GM13976 (cell line): ENCODE measurements around the gene CAPN13.

Experiments
- DNase-seq: peaks from one replicate; pipeline ENCODE4 v3.0.0; 2012; ENCODE audit warnings: low spot score
- CTCF ChIP-seq: IDR thresholded peaks from 2 replicates; pipeline ENCODE4 v1.5.1; 2012; ENCODE audit warnings: borderline replicate concordance, mild to moderate bottlenecking; ENCODE audit not compliant: insufficient read depth; ENCODE audit errors: extremely low read depth, missing control alignments, control extremely low read depth
- in situ Hi-C: fragments of 300-500 bp; cut with MboI; formaldehyde crosslinking; loops from one replicate; pipeline ENCODE4 v1.12.0; 2022; ENCODE audit warnings: low sequenced_read_pairs, mixed read lengths, inconsistent platforms; ENCODE audit not compliant: unreplicated experiment

The CAPN13 gene

DNA sequence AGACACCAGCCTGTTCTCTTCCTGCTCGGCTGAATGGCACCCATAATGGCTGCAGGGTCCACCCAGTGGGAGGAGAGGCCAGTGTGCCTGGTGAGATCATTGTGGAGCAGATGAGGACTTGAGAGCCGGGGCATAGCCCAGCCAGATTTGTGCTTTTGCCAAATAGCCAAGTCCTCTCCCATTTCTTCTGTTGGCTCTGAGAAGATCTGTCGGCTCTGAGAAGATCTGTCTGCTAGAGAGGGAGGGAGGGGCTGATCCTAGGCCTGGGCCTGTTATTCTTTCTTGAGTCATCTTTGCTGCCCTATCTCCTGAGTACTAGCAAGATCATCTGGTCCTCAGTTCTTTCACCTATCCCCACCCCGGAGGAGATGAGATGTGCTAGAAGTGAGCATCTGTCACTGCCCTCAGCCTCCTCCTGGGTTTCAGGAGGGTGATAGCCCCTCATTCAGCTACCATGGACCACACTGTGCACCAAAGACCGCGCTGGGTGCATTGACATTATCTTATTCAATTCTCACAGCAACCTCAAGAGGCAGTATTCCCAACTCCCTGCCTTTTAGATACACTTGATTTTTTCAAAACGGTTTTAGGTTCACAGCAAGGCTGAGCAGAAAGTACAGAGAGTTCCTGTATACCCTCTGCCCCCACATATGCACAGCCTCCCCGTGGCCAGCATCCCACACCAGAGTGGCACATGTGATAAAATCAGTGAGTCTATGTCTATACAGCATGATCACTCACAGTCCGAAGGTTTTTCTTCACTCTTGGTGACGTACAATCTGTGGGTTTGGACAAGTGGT lies 98.6 kb downstream of the CAPN13 start:
- in situ Hi-C loops = loop anchor here (5.0 to 10.0 kb wide), 2 partner anchors 504 to 541 kb away; no protein-coding TSS in a partner anchor
- peak; percentile 8 for TF ChIP-seq CTCF
- DNase-seq = no peak

DNA sequence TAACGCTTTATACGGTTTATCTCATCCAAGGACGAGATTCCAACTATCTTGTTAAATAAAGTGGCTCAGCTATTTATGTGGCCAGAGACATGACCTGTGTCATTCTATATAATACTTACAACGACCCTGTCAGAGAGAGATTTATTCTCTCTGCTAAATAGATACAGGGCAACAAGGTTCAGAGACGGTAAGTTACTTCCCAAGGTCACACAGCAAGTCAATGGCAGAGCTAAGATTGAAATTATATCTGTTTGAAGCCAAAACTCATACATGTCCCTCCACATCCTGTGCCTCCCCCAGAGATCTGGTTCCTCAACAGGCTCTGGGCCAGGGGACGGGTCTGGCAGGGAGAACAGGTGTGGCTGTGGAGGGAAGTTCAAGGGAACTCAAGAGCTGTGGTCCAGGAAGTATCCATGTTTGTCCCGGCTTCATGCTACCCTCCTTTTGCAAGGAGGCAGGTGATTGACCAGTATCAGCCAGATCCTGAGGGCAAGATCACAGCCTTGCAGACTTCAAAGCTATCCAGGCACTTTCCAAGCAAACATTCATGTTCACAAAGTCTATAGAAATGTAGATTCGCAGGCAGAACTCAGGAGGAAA lies 99.8 kb downstream of the CAPN13 start:
- DNase-seq = no peak
- in situ Hi-C loops = loop anchor here (5.0 to 10.0 kb wide), 2 partner anchors 503 to 540 kb away; no protein-coding TSS in a partner anchor
- no peak for TF ChIP-seq CTCF

DNA sequence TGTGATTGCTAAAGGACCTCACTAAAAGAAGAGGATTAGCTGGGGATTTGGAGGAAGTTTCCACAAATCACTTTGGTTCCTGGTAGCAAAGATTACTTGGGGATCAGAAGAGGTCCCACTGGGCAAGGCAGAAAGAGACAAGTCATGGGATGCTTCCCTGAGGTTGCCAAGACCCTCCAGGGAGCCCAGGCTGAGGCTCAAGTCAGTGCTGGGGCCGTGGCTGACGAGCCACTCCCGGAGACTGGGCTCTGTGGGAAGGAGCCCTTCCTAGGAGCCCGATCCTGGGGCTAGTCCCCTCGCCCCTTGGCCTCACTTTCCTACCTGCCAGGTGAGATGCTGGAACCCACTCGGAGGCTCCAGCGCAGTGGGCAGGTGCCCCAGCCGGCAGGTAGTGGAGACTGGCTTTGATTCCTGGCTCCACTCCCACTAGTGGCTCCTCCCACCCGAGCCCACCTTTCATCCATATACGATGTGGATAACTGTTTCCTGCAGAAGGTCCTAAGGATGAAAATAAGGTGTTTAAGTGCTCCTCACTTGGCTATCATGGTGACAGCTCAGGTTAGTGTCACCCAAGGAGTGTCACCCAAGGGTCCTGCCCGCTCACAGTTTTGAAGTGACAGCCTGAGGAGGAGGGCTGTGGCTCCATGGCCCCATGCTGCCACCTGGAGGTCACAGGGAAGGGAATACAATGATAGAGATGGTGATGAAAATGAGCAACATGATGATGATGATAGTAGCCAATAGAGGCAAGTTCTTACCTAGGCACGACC lies 100.5 kb downstream of the CAPN13 start:
- in situ Hi-C loops = loop anchor here (5.0 to 10.0 kb wide), 2 partner anchors 502 to 539 kb away; no protein-coding TSS in a partner anchor
- DNase-seq = peak; percentile 77
- peak; percentile 76 for TF ChIP-seq CTCF

DNA sequence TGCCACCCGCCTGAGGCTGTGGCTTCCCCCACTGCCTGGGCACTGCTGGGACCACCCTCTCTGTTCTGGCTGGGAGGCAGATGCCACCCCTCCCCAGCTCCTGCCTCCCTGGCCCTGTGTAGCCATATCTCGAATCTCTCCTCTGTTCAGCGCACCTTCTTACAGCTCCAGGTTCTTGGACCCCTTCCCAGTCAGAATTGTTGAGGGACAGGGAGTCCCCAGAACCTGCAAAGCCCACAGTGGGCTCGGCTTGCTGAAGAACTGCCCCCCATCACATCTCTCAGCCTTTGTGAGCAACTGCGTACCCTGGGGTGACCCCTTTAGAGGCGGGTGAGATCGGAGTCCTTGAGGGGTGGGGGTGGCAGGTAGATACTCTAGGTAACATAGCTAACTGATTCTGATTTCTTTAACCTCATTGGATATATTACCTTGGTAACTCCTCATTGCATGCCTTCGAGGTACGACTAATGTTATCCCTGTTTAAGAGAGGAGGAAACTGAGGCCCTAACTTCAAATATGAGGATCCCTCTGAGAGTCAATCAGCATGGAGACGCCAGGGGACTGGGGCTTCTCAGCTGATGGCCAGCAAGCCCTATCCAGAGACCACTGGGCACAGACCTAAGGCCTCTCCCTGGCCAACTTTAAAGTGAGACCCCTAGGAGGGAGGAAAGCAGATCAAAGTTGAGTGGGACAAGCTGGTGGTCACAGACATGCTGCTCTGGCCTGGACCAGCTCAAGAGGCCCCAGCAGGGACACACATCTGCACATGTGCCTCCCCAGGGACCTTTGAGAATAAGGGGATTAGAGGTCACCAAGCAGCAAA lies 101.3 kb downstream of the CAPN13 start:
- in situ Hi-C loops = loop anchor here (5.0 to 10.0 kb wide), 2 partner anchors 501 to 539 kb away; no protein-coding TSS in a partner anchor
- DNase-seq = no peak
- no peak for TF ChIP-seq CTCF

- DNase-seq = no peak
- in situ Hi-C loops = loop anchor here (5.0 to 10.0 kb wide), 2 partner anchors 500 to 538 kb away; no protein-coding TSS in a partner anchor
- TF ChIP-seq CTCF = no peak
These were observed 102.2 kb downstream of the CAPN13 start for GRCh38 chr2:30705056-30705455.
